Prostate gland (tissue), 2 donors: ENCODE results near the gene PPP2R2D. TPM values are rescaled to one million over a fixed set of nuclear protein-coding genes. Genes with fewer than 3 reads are reported as not detected.

Experiments
- DNase-seq: peaks from one replicate; pipeline ENCODE4 v3.0.0-alpha.2; 2019; ENCODE audit warnings: low spot score
- H3K27ac ChIP-seq, 2 donors: fragments of 200-600 bp; sonication (generic); 2 replicates each; pipeline ENCODE4 v1.5.1; 2017 to 2019
- H3K27me3 ChIP-seq: fragments of 200-600 bp; sonication (generic); replicated peaks from 2 replicates; pipeline ENCODE4 v1.5.1; 2019; ENCODE audit not compliant: insufficient read depth
- H3K36me3 ChIP-seq, 2 donors: fragments of 200-600 bp; sonication (generic); 1 replicate in 1 of 2; 2 replicates in 1 of 2; pipeline versions ENCODE4 v1.5.1 to v1.8.1; 2017 to 2019
- H3K4me1 ChIP-seq: fragments of 200-600 bp; sonication (generic); replicated peaks from 2 replicates; pipeline ENCODE4 v1.5.1; 2019
- H3K4me3 ChIP-seq, 2 donors: fragments of 200-600 bp; sonication (generic); 2 replicates each; pipeline ENCODE4 v1.5.1; 2017 to 2019
- H3K9me3 ChIP-seq: fragments of 200-600 bp; sonication (generic); 2 replicates; pipeline ENCODE4 v1.5.1; 2017
- CTCF ChIP-seq, 4 experiments: fragments of 200-600 bp in 2 of 4; fragments of 450-650 bp in 2 of 4; sonication (generic) in 2 of 4; IDR thresholded peaks; 1 replicate in 3 of 4; 2 replicates in 1 of 4; pipeline ENCODE4 v1.5.1; 2016 to 2019; ENCODE audit warnings: antibody characterized with exemption in 4 of 4, mild to moderate bottlenecking in 2 of 4, moderate library complexity in 2 of 4
- POLR2A ChIP-seq: fragments of 450-650 bp; IDR thresholded peaks from one replicate; pipeline ENCODE4 v1.6.1; 2016; ENCODE audit warnings: antibody characterized with exemption, mild to moderate bottlenecking
- POLR2AphosphoS5 ChIP-seq: sonication (generic); formaldehyde crosslinking; IDR thresholded peaks from one replicate; pipeline ENCODE4 v1.6.1; 2017; ENCODE audit warnings: antibody characterized with exemption
- WGBS: methylation state at CpG from one replicate; pipeline ENCODE4 v1.1.5; 2018; 5-methylcytosine and 5-hydroxymethylcytosine counted together
- intact Hi-C: fragments of 100-400 bp; cut with DNase I; formaldehyde crosslinking; loops from one replicate; pipeline ENCODE4 v1.14.2; 2022
- total RNA-seq, 2 donors: library from RNA; depleted of rRNA; stranded (reverse); fragments of >200 nt; gene quantifications; one replicate each; pipeline ENCODE4 v1.1.0, GENCODE V29; 2016

PPP2R2D gene
- total RNA-seq, 2 donors from 2014 or later: 37.0 to 55.2 TPM

DNA sequence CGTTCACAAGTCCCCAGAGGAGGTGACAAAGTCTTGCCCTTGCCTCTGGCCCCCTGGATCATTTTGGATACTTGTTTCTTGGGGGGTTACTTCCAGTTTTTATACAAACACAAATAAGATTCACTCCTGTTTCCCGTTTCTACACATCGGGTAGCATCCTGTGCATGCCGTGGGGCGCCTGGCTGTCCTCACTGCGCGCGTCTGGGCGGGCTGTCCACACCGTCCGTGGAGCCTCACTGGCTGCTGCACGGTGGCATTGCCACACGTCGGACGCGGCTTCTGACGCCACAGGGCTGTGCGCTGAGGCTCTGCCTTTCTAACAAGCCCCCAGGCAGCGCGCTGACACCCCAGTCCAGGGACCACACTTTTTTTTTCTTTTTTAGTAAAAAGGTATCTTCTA lies 62.5 kb downstream of the PPP2R2D start:
- 87% methylated on average over 20 of the region's 20 CpGs for WGBS
- no peak for DNase-seq
- Histone ChIP-seq H3K4me3 (no peak overlapping the region), H3K36me3 (no peaks in the 10 kb centered on the region), H3K27me3 (no peaks in the 10 kb centered on the region), H3K27ac (no peak overlapping the region), H3K4me1 (no peaks in the 10 kb centered on the region), H3K9me3 (no peaks in the 10 kb centered on the region)
- no peak for TF ChIP-seq POLR2AphosphoS5
- TF ChIP-seq POLR2A: no peak
- TF ChIP-seq CTCF (IDR thresholded peaks at IDR 0.05): no peak
- intact Hi-C loops: no loop called here

- Histone ChIP-seq H3K9me3 (no peaks in the 10 kb centered on the region), H3K4me1 (no peaks in the 10 kb centered on the region), H3K27ac (no peak overlapping the region), H3K36me3 (no peaks in the 10 kb centered on the region), H3K27me3 (no peaks in the 10 kb centered on the region), H3K4me3 (no peak overlapping the region)
- 75% methylated on average over 9 of the region's 9 CpGs for WGBS
- DNase-seq: no peak
- intact Hi-C loops: no loop called here
- TF ChIP-seq POLR2A: no peak
- no peak for TF ChIP-seq POLR2AphosphoS5
- no peak for TF ChIP-seq CTCF (IDR thresholded peaks at IDR 0.05)
Observed at GRCh38 chr10:131963811-131964210, 63.0 kb downstream of the PPP2R2D start.

DNA sequence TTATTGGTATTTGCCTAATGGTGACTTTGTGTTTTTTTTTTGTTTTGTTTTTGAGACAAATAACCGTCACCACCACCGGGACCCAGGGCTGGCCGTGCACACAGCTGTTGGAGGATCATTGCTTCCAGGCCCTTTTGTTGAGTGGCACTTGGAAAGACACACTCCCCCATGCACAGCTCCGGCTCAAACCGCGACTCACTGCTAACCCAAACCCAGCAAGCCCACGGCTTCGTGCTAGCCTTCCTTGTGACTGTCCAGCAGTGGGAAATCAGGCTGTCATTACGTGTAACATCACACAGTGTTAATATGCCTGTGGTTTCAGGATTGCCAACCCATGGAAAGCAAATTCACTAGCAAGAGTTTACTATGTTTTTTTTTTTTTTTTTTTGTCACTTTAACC lies 63.5 kb downstream of the PPP2R2D start:
- no peak overlapping the region for H3K4me3 ChIP-seq
- 95% methylated on average over 9 of the region's 9 CpGs for WGBS

DNA sequence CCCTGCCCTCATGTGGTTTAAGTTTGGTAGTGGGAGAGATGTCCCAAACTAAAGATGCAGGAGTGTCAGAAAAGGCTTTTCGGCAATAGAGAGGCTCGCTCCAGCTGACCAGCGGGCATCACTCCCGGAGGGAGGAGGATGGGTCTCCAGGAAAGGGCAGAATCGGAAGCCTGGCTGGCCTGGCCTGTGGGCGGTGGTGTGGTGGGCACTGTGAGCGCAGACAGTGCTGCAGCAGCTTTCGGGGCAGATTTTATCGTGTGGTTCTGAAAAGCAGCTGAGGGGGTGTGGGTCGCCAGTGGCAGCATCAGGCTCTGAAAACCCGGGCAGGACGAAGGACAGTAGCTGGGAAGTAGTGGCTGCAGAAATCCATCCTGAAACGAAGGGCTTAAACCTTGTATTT lies 68.1 kb downstream of the PPP2R2D start:
- no peak for DNase-seq
- TF ChIP-seq POLR2A (no peak), CTCF (IDR thresholded peaks at IDR 0.05) (no peak), POLR2AphosphoS5 (no peak)
- H3K27me3 ChIP-seq: no peaks in the 10 kb centered on the region

More for the DNA sequence above, 63.5 kb downstream of the PPP2R2D start:
- H3K4me1 ChIP-seq: peaks cover 2% of the 10 kb centered on the region
- TF ChIP-seq CTCF (IDR thresholded peaks at IDR 0.05) (no peak), POLR2AphosphoS5 (no peak), POLR2A (no peak)
- peaks cover 0 to under 1% of the 10 kb centered on the region in 2 donors for H3K36me3 ChIP-seq
- no peak overlapping the region for H3K27ac ChIP-seq
- DNase-seq: no peak
- intact Hi-C loops: no loop called here
- no peaks in the 10 kb centered on the region for H3K9me3 ChIP-seq
- H3K27me3 ChIP-seq: no peaks in the 10 kb centered on the region

DNA sequence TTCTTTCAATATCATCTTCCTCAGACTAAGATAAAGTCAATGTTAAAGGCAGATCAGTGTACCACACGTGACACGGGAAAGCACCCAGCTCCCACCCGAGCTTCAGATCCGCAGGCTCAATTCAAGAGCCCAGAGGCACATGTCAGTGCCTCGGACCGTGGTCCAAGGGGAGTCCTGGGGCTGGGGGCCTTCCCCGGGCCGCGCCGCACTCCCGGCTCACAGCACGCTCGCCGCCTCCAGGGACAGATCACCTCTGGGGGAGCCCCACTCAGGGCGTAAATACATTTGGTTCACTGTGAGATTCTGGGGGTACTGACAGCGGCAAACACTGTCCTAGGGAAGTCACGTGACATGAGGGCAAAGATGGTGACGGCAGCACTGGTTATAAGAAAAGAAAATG lies 70.1 kb downstream of the PPP2R2D start:
- H3K4me3 ChIP-seq: no peak overlapping the region
- no peaks in the 10 kb centered on the region for H3K27me3 ChIP-seq
- no peak for DNase-seq
- H3K27ac ChIP-seq: no peak overlapping the region
- TF ChIP-seq CTCF (IDR thresholded peaks at IDR 0.05) (no peak), POLR2AphosphoS5 (no peak), POLR2A (no peak)
- H3K4me1 ChIP-seq: peaks cover 14% of the 10 kb centered on the region
- H3K36me3 ChIP-seq: peaks cover 0 to 6% of the 10 kb centered on the region in 2 donors
- intact Hi-C loops: no loop called here
- 97% methylated on average over 17 of the region's 18 CpGs for WGBS
- H3K9me3 ChIP-seq: no peaks in the 10 kb centered on the region

More for the DNA sequence above, 68.1 kb downstream of the PPP2R2D start:
- intact Hi-C loops: no loop called here
- Histone ChIP-seq H3K27ac (peak overlapping the region in 1 of 2 donors; percentile 33), H3K36me3 (peaks cover 0 to 6% of the 10 kb centered on the region in 2 donors), H3K9me3 (no peaks in the 10 kb centered on the region), H3K4me1 (peaks cover 14% of the 10 kb centered on the region), H3K4me3 (no peak overlapping the region)
- 92% methylated on average over 13 of the region's 13 CpGs for WGBS
